GM18858 (cell line): ENCODE data around the gene IRF3.

ENCODE experiments used
- ATAC-seq: cut with Tn5 transposase; IDR thresholded peaks from one replicate; pipeline ENCODE4 v1.9.1; 2021; ENCODE audit not compliant: unreplicated experiment

The IRF3 gene

GRCh38 chr19:49665351-49666119 lies at the start of gene IRF3, which contains the start of gene BCL2L12:
IRF3 (minus strand) TSS chr19:49665857; CDS start chr19:49664838, 1,019 bp downstream.
BCL2L12 (plus strand) TSS chr19:49665933; CDS start chr19:49666693, 760 bp downstream.
- peak; percentile 80 for ATAC-seq

- ATAC-seq = no peak
Observed at GRCh38 chr19:49713236-49713845, 47.7 kb upstream of the IRF3 start.

GRCh38 chr19:49712397-49712859 lies 46.8 kb upstream of the IRF3 start:
- no peak for ATAC-seq

GRCh38 chr19:49710372-49710951 lies 44.8 kb upstream of the IRF3 start:
- ATAC-seq = no peak

GRCh38 chr19:49705919-49706318 lies 40.3 kb upstream of the IRF3 start:
- ATAC-seq = no peak

GRCh38 chr19:49704888-49705642 lies 39.4 kb upstream of the IRF3 start:
- ATAC-seq = no peak

- no peak for ATAC-seq
Observed at GRCh38 chr19:49701271-49701786, 35.7 kb upstream of the IRF3 start.

- ATAC-seq = no peak
Observed at GRCh38 chr19:49700563-49700962, 34.9 kb upstream of the IRF3 start.

- no peak for ATAC-seq
Observed at GRCh38 chr19:49699364-49699763, 33.7 kb upstream of the IRF3 start.

- no peak for ATAC-seq
Observed at GRCh38 chr19:49696865-49697264, 31.2 kb upstream of the IRF3 start.

GRCh38 chr19:49696115-49696514 lies 30.5 kb upstream of the IRF3 start:
- ATAC-seq = no peak

GRCh38 chr19:49692147-49692506 lies 26.5 kb upstream of the IRF3 start:
- ATAC-seq = no peak

GRCh38 chr19:49691243-49692146 lies 25.8 kb upstream of the IRF3 start:
- no peak for ATAC-seq

GRCh38 chr19:49690656-49691242 lies 25.1 kb upstream of the IRF3 start, which contains the start of gene CPT1C:
CPT1C (plus strand) TSS chr19:49691116; CDS start chr19:49692253, 1,137 bp downstream.
- ATAC-seq = no peak

GRCh38 chr19:49690079-49690655 lies 24.5 kb upstream of the IRF3 start:
- no peak for ATAC-seq

GRCh38 chr19:49689133-49690078 lies 23.7 kb upstream of the IRF3 start, which contains the start of gene ADM5:
ADM5 (plus strand) TSS chr19:49689594; CDS start chr19:49689838, 244 bp downstream.
- no peak for ATAC-seq

- no peak for ATAC-seq
Observed at GRCh38 chr19:49688531-49689132, 23.0 kb upstream of the IRF3 start.
